Mononuclear cell (primary cell): ENCODE results near the gene FBXO7. TPM values are rescaled to one million over a fixed set of nuclear protein-coding genes. Genes with fewer than 3 reads are reported as not detected.

Experiments used
- H3K27me3 ChIP-seq: 2 replicates; pipeline ENCODE4 v1.6.0; 2011; ENCODE audit warnings: low read length, control low read depth; ENCODE audit not compliant: insufficient read depth
- H3K4me1 ChIP-seq: 2 replicates; pipeline ENCODE4 v1.5.1; 2011; ENCODE audit warnings: mild to moderate bottlenecking, low read length, control low read depth; ENCODE audit not compliant: insufficient read depth
- H3K4me3 ChIP-seq: 2 replicates; pipeline ENCODE4 v1.5.1; 2011; ENCODE audit warnings: mild to moderate bottlenecking, low read length, moderate library complexity
- H3K9me3 ChIP-seq: 2 replicates; pipeline ENCODE4 v1.5.1; 2011; ENCODE audit warnings: low read depth, mild to moderate bottlenecking, control low read depth, low read length
- total RNA-seq: library from RNA; depleted of rRNA; stranded (reverse); fragments of >200 nt; gene quantifications from one replicate; pipeline ENCODE4 v1.2.3, GENCODE V29; 2012

Gene FBXO7
- total RNA-seq, 1 donor, result 133 TPM

- H3K4me3 ChIP-seq, result no peak overlapping the region
- H3K4me1 ChIP-seq, result no peaks in the 10 kb centered on the region
- H3K9me3 ChIP-seq, result no peaks in the 10 kb centered on the region
- H3K27me3 ChIP-seq, result no peaks in the 10 kb centered on the region
These were observed 37.8 kb downstream of the FBXO7 start for GRCh38 chr22:32512267-32512982.

DNA sequence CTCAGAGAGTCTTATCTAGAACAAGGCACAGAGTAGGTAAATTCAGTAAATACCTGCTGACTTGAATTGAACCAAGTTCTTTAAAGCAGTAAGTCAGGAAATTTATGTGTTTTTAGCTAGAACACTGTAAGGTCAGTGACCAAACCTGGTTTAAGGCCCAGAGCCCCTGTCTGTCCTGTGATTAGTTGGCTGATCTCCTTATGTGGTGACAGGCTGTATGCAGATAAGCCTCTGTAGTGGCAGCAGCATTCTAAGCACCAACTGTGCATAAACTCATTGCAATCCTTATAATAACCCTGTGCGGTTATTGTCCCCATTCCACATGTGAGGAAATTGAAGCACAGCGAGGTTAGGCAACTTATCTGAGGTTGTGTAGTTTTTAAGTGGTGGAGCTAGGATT is 40.5 kb downstream of the FBXO7 start:
- Histone ChIP-seq H3K9me3 (no peaks in the 10 kb centered on the region), H3K4me1 (no peaks in the 10 kb centered on the region), H3K27me3 (no peaks in the 10 kb centered on the region), H3K4me3 (no peak overlapping the region)

GRCh38 chr22:32517488-32517887 is 42.9 kb downstream of the FBXO7 start:
- Histone ChIP-seq H3K4me3 (no peak overlapping the region), H3K27me3 (no peaks in the 10 kb centered on the region), H3K4me1 (no peaks in the 10 kb centered on the region)

GRCh38 chr22:32517921-32518320 is 43.3 kb downstream of the FBXO7 start:
- no peaks in the 10 kb centered on the region for H3K9me3 ChIP-seq
- H3K4me1 ChIP-seq, result no peaks in the 10 kb centered on the region
- no peak overlapping the region for H3K4me3 ChIP-seq
- H3K27me3 ChIP-seq, result no peaks in the 10 kb centered on the region

More at GRCh38 chr22:32517488-32517887, 42.9 kb downstream of the FBXO7 start:
- H3K9me3 ChIP-seq, result no peaks in the 10 kb centered on the region

DNA sequence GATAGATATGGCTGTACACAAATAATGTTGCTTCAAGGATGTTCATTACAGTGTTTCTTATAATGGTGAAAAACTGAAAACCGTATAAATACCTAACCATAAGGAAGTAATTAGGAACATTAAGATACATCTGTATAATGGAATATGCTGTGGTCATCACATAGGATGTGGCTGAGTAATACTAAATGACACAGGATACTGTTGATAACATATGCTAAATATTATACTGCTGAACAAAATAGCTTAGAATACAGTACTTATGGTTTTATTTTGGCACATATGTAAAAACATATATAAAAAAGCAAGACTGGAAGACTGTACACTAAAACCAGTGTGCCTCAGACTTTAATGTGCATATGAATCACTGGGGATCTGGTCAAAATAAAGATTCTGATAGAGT is 43.8 kb downstream of the FBXO7 start:
- Histone ChIP-seq H3K4me1 (no peaks in the 10 kb centered on the region), H3K27me3 (no peaks in the 10 kb centered on the region), H3K9me3 (no peaks in the 10 kb centered on the region), H3K4me3 (no peak overlapping the region)

GRCh38 chr22:32518848-32519247 is 44.2 kb downstream of the FBXO7 start:
- H3K4me3 ChIP-seq, result no peak overlapping the region
- H3K27me3 ChIP-seq, result no peaks in the 10 kb centered on the region
- no peaks in the 10 kb centered on the region for H3K9me3 ChIP-seq

GRCh38 chr22:32520612-32521011 is 46.0 kb downstream of the FBXO7 start:
- Histone ChIP-seq H3K4me1 (no peaks in the 10 kb centered on the region), H3K4me3 (no peak overlapping the region), H3K27me3 (no peaks in the 10 kb centered on the region), H3K9me3 (no peaks in the 10 kb centered on the region)

More at GRCh38 chr22:32518848-32519247, 44.2 kb downstream of the FBXO7 start:
- H3K4me1 ChIP-seq, result no peaks in the 10 kb centered on the region

GRCh38 chr22:32522237-32522636 is 47.6 kb downstream of the FBXO7 start:
- no peak overlapping the region for H3K4me3 ChIP-seq
- H3K4me1 ChIP-seq, result no peaks in the 10 kb centered on the region
- no peaks in the 10 kb centered on the region for H3K27me3 ChIP-seq
- no peaks in the 10 kb centered on the region for H3K9me3 ChIP-seq

DNA sequence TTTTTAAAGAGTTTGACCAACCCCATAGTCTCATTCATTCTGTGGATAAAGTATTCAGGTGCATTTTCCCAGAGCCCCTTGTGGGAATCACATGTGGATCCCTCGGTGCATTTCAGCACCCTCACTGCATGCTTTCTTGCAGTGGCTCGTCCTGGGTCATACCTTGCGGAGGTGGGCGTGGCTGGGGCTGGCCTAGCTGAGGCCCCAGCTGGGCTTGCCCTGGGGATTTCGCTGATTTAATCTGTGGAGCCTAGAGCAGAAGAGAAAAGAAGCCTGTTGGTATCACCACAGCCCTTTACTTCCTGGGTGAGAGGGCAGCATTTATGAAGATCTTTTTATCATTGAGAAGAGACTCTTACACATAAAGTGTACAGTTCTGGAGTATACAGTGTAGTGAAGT is 53.1 kb downstream of the FBXO7 start:
- Histone ChIP-seq H3K4me1 (no peaks in the 10 kb centered on the region), H3K9me3 (no peaks in the 10 kb centered on the region), H3K27me3 (no peaks in the 10 kb centered on the region), H3K4me3 (no peak overlapping the region)

GRCh38 chr22:32528316-32528715 is 53.7 kb downstream of the FBXO7 start:
- Histone ChIP-seq H3K4me1 (no peaks in the 10 kb centered on the region), H3K4me3 (no peak overlapping the region), H3K27me3 (no peaks in the 10 kb centered on the region), H3K9me3 (no peaks in the 10 kb centered on the region)

DNA sequence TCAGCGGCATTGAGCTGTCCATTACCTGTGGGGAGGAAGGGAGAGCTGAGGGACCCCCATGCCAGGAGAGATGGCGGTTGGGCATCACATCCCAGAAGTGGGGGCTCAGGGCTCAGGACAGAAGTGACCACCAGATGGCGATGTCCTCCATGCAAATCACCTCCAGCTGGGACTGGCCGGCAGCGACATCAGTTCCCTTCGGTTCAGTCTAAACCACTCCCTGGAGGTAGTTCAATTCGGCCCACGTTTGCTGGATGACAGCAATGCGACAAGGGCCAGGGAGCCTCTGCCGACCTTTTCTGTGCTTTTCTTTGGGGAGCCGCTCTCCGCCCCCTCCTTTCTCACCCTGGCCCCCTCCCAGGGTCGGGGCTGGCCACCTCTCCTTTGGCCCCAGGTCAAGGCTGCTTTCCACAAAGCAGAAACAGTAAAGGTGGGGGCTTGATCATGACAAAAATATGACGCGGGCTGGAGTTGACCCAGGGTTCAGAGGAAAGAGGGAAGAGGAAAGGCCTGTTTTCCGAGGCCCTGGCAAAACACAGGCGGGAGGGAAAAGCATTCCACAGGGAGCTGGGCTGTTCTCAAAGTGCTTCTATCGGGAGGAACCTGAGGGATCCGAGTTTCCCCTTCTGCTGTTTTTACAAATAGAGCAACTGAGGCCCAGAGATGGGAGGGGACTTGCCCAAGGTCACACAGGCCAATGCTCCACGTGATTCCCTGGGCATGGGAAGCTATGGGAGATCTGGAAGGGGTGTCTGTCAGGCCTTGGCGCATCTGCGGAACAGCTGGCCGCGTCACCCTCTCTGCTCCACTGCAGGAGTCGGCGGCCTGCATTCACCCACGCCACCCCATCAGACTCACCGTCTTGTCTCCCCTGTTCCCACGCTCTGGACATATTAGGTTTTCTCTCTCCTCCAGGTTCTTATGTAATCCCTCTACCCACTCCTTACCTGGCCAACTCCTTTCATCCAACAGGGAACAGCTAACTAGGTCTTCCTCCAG is 54.7 kb downstream of the FBXO7 start:
- Histone ChIP-seq H3K9me3 (no peaks in the 10 kb centered on the region), H3K27me3 (no peaks in the 10 kb centered on the region), H3K4me3 (no peak overlapping the region), H3K4me1 (no peaks in the 10 kb centered on the region)

GRCh38 chr22:32531228-32531627 is 56.6 kb downstream of the FBXO7 start:
- H3K27me3 ChIP-seq, result no peaks in the 10 kb centered on the region
- H3K4me1 ChIP-seq, result no peaks in the 10 kb centered on the region
- H3K9me3 ChIP-seq, result no peaks in the 10 kb centered on the region
- H3K4me3 ChIP-seq, result no peak overlapping the region

DNA sequence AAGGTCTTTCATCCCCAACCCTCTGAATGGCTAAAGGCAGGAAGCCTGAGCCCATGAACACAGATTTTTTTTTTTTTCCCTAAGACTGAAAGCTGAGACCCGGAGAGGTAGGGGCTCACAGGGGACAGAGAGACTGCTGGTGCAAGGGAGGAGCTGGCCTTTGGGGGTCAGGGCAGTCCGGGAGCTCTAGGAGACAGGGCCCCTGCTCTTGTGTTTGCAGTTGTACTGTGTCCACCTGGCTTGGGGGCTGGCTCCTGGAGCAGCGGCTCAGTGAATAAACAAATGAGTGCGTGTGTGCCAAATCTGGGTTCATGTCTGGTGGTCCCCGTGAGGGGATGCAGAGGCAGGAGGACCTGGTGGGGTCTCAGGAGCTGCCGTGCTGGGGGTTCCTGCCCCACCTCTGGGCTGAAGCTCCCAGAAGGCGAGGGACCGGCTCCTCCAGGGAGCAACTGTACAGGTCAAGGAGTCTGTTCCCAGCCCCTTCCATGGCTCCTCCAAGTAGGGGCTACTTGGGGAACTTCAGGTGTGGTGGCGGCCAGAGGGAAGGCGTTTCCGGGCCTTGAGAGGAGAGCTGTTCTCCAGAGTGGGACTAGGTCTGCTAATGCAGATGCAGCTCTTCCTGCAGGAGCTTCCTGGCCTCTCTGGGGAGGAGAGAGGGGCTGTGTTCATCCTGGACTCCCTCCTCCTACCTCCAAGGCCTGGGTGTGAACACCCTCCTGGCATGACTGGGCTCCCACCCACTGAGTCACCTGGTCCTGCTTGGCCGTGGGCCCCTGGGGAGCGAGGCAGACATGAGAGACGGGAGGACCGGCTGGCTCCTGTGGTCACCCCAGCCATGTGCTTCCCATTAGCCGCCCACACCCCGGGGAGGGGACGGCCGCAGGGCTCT is 57.6 kb downstream of the FBXO7 start:
- Histone ChIP-seq H3K4me3 (no peak overlapping the region), H3K9me3 (no peaks in the 10 kb centered on the region), H3K4me1 (no peaks in the 10 kb centered on the region), H3K27me3 (no peaks in the 10 kb centered on the region)

DNA sequence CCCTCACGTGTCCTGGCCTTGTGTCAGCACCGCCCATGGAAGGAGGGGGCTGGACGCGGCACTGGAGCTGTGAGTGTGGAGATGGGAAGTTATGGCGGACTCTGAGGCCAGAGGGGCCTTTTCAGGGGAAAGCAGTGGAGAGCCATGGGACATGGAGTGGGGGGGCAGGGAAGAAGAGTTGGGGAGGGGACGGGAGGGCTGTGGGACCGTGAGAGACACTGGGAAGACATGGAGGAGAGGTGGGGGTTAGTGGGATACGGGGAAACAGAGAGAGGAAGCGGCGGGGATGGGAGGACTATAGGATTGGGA is 58.2 kb downstream of the FBXO7 start:
- Histone ChIP-seq H3K27me3 (no peaks in the 10 kb centered on the region), H3K4me1 (no peaks in the 10 kb centered on the region), H3K4me3 (no peak overlapping the region), H3K9me3 (no peaks in the 10 kb centered on the region)
